Measurements from ENCODE around the gene TOX2. TPM values are rescaled to one million over a fixed set of nuclear protein-coding genes. Genes with fewer than 3 reads are reported as not detected.
A peak's percentile ranks its signal among the peaks of the same experiment; 100 is the strongest.

TOX2 gene
- total RNA-seq, 1 experiment from 2014 or later: 1.7 TPM

DNA sequence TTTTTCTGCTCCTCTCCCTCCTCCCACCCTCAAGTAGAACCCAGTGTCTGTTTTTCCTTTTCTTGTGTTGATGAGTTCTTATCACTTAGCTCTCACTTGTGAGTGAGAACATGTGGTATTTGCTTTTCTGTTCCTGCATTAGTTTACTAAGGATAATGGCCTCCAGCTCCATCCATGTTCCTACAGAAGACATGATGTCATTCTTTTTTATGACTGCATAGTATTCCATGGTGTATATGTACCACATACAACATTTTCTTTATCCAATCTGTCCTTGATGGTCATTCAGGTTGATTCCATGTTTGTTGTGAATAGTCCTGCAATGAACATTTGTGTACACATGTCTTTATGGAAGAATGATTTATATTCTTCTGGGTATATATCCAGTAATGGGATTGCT is 81.0 kb downstream of the TOX2 start:
- Histone ChIP-seq H3T11ph (ENCODE audit: low read length) (no peak overlapping the region), H2AK5ac (ENCODE audit: insufficient read length, low read length) (no peak overlapping the region), H3K4me2 (ENCODE audit: insufficient read depth, insufficient read length, low read length) (no peak overlapping the region), H2BK120ac (ENCODE audit: low read depth, low read length, poor library complexity, severe bottlenecking) (no peak overlapping the region), H3K14ac (ENCODE audit: insufficient read depth, low read length) (no peak overlapping the region), H4K91ac (ENCODE audit: insufficient read length, low read depth, low read length) (no peak overlapping the region), H3K56ac (ENCODE audit: insufficient read length, low read depth, low read length) (no peak overlapping the region), H3K27ac (ENCODE audit: insufficient read length, low read depth, low read length) (no peak overlapping the region), H3K18ac (ENCODE audit: insufficient read length, low read depth, low read length) (no peak overlapping the region), H2BK5ac (ENCODE audit: insufficient read length, low read length) (no peak overlapping the region), H2AFZ (ENCODE audit: low read length) (no peak overlapping the region), H2BK15ac (ENCODE audit: low read depth, low read length) (no peak overlapping the region), H3K9ac (ENCODE audit: extremely low read depth, insufficient read length, low read length) (no peak overlapping the region), H4K20me1 (ENCODE audit: control insufficient read depth, insufficient read depth, insufficient read length) (no peaks in the 10 kb centered on the region), H2BK12ac (ENCODE audit: insufficient read length, low read depth, low read length) (no peak overlapping the region), H4K8ac (replicated peaks; ENCODE audit: insufficient read length, low read depth, low read length) (no peak overlapping the region), H3K23ac (ENCODE audit: insufficient read length, low read depth, low read length) (no peak overlapping the region), H3K79me1 (ENCODE audit: insufficient read depth, low read depth, low read length, poor library complexity, severe bottlenecking) (no peaks in the 10 kb centered on the region), H3K4ac (ENCODE audit: low read depth, low read length) (no peak overlapping the region), H3K9me3 (ENCODE audit: control insufficient read depth, low read depth, low read length) (no peaks in the 10 kb centered on the region), H2BK20ac (ENCODE audit: low read depth, low read length, poor library complexity, severe bottlenecking) (no peak overlapping the region), H3K4me1 (ENCODE audit: insufficient read depth, low read length) (no peaks in the 10 kb centered on the region), H3K23me2 (ENCODE audit: insufficient read length, low read depth, low read length, poor library complexity, severe bottlenecking) (no peaks in the 10 kb centered on the region), H3K79me2 (ENCODE audit: insufficient read depth, low read length) (no peaks in the 10 kb centered on the region), H4K5ac (ENCODE audit: insufficient read length, low read depth, low read length) (no peak overlapping the region), H3K27me3 (ENCODE audit: insufficient read depth, low read length) (no peaks in the 10 kb centered on the region)
- H3K9me3 Mint-ChIP-seq: no peaks in the 10 kb centered on the region
- H3K36me3 Mint-ChIP-seq (ENCODE audit: insufficient read depth in 1 of 3, low read depth in 3 of 3): no peaks in the 10 kb centered on the region
- H3K27ac Mint-ChIP-seq: 0 out of 7 replicates have a peak overlapping the region, but pooled peaks of 1 of the 3 experiments have one; percentile 19
- TF ChIP-seq, protein P1, sequence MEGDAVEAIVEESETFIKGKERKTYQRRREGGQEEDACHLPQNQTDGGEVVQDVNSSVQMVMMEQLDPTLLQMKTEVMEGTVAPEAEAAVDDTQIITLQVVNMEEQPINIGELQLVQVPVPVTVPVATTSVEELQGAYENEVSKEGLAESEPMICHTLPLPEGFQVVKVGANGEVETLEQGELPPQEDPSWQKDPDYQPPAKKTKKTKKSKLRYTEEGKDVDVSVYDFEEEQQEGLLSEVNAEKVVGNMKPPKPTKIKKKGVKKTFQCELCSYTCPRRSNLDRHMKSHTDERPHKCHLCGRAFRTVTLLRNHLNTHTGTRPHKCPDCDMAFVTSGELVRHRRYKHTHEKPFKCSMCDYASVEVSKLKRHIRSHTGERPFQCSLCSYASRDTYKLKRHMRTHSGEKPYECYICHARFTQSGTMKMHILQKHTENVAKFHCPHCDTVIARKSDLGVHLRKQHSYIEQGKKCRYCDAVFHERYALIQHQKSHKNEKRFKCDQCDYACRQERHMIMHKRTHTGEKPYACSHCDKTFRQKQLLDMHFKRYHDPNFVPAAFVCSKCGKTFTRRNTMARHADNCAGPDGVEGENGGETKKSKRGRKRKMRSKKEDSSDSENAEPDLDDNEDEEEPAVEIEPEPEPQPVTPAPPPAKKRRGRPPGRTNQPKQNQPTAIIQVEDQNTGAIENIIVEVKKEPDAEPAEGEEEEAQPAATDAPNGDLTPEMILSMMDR (conservative IDR thresholded peaks at IDR 0.05): no peak
- H3K27me3 Mint-ChIP-seq (ENCODE audit: low read depth): no peaks in the 10 kb centered on the region
- H3K4me3 Mint-ChIP-seq: no peak overlapping the region
- no peaks in the 10 kb centered on the region for H3K4me1 Mint-ChIP-seq
- no peak for DNase-seq
